ENCODE measurements around the gene ZDHHC1.

The ZDHHC1 gene

GRCh38 chr16:67448580-67448979 lies 32.3 kb upstream of the ZDHHC1 start:
- DNase-seq (ENCODE audit: extremely low read depth in 1 of 2, low read depth in 1 of 2), result no peak

GRCh38 chr16:67447508-67448076 lies 31.3 kb upstream of the ZDHHC1 start:
- DNase-seq (ENCODE audit: extremely low read depth in 1 of 2, low read depth in 1 of 2), result peak; percentile 45 to 46

DNA sequence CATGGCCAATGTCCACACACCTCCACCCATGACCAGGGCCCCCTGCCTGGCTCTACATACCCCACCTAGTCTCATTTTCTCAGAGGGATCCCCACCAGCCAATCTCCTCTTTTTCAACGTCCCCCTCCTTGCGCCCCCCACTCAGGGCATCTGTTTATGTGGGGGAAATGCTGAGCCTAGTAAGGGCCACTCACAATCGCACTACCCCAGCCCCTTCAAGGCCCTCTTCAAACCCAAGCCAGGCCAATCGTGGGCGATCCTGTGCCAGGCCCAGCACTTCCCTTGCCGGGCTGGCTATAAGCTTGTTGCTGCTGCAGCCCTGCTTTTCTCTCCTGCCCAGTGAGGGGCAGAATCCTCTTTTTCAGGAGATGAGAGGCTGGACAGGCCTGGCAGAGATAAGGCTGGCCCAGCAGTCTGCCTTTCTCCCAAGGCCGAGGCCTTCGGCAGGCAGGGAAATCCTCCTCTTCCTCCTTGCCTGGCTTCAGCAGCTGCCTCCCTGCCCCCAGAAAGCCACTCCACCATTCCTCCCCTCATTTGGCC lies 30.8 kb upstream of the ZDHHC1 start:
- no peak for DNase-seq (ENCODE audit: extremely low read depth in 1 of 2, low read depth in 1 of 2)

DNA sequence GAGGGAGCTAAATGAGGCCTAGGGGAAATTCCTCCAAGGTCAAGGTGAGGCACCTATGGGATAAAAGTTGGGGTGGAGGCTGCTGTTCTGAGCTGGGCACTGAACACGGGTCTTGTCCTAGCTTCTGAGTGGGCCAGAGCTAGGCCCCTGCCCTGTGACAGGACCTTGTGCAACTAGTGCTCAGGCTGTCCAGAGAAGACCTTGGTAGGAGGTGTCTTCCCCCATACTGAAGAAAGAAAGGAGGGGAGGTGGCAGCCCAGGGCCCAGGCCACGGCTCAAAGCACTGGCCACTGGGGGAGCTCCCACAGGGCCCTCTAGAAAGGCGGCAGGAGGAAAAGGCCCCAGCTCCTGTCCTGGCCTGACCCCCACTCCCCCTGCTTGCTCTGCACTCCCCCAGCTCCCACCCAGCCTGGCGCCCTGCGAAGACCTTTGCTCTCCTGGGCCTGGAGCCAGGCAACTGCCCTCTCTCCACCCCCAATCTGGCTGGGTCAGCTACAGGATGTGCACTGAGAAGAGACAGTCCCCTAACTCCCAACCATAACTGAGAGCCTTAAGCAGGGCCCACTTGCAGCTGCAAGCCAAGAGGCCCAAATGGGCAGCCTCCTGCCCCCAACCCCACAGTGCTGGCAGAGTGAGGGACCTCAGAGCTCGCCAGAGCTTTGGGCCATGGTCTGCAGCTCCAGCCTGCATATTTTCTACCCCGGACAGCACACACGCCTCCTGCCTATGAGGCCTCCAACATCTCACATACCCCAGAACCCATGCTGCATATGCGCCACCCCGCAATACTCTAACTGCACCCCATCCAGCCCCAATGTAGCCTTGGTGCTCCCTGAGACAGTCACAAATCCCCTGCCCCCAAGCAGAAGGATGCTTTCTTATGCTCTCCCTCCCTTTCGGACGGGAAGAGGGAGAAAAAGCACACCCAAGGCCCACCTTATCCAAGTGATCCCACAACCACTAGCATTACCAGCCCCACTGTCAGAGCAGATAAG lies 29.9 kb upstream of the ZDHHC1 start:
- no peak for DNase-seq (ENCODE audit: extremely low read depth in 1 of 2, low read depth in 1 of 2)

GRCh38 chr16:67445441-67445912 lies 29.2 kb upstream of the ZDHHC1 start:
- DNase-seq (ENCODE audit: extremely low read depth in 1 of 2, low read depth in 1 of 2), result no peak

GRCh38 chr16:67445126-67445426 lies 28.8 kb upstream of the ZDHHC1 start:
- DNase-seq (ENCODE audit: extremely low read depth in 1 of 2, low read depth in 1 of 2), result no peak

DNA sequence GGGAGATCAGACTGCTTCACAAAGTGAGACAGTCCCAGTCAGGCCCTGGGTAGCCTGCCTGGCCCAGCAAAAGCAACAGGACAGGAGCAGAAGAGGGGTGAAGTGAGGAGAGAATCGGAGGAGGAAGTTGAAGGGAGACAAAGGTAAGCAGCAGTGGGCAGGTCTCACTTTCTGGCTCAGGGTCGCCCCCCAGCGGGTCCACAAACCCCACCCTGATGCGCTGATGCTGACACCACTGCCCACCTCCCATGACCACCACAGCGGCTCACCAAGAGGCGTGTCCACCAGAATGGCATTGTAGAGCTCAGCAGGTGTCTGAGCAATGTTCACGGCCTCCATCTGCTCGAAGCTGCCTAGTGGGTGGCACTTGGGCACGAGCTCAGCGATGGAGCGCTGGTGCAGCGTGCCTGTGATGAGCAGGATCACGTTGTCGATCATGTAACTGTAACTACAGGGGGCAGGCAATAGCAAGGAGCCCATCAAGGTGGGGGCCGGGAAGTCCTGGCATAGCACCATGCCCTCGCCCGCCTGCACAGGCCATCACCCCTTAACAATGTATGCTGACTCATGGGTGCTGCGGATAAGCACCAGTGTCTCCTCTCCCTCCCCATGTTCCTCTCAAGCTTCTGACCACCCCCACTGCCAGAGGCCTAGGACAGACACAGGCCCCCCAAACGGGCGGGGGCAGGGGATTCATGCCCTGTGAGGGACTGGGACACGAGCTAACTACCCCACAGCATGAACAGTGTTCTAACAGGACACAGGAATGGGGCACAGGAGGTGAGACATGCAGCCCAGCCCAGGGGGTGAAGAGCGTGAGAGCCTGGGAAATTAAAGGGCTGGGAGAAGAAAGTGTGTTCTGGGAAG lies 28.2 kb upstream of the ZDHHC1 start:
- DNase-seq (ENCODE audit: extremely low read depth in 1 of 2, low read depth in 1 of 2), result no peak

GRCh38 chr16:67443265-67443664 lies 27.0 kb upstream of the ZDHHC1 start:
- no peak for DNase-seq (ENCODE audit: extremely low read depth in 1 of 2, low read depth in 1 of 2)

DNA sequence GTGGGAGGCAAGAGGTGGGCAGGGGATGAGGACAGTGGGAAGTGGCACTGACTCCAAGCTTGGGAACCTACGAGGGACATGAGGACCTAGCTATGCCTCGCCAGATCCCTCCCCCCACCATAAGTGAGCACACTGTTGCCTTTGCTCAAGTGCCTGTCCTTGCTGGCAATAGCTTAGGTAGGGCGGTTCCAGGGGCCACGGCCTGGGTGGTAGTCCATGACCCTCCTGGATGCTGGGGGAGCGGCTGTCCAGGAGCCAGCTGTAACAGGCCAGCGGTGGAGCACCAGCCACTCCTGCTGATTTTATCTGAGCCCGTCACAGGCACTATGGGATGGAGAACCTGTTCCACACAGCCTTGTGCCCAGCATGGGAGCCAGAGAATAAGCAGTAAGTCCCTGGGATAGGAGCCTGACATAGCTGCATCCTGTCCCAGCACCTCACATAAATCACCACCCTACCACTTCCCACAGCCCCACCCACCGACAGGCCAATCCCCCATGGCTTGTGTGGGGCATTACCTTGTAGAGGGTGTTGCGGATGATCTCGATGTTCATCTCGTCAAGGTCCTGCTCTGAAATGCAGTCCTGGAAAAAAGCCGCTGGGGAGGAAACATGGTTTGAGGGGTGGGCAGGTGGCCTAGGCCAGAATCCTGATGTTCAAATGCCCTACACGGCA lies 26.4 kb upstream of the ZDHHC1 start:
- DNase-seq (ENCODE audit: extremely low read depth in 1 of 2, low read depth in 1 of 2), result no peak

GRCh38 chr16:67441907-67442306 lies 25.6 kb upstream of the ZDHHC1 start:
- DNase-seq (ENCODE audit: extremely low read depth in 1 of 2, low read depth in 1 of 2), result no peak

DNA sequence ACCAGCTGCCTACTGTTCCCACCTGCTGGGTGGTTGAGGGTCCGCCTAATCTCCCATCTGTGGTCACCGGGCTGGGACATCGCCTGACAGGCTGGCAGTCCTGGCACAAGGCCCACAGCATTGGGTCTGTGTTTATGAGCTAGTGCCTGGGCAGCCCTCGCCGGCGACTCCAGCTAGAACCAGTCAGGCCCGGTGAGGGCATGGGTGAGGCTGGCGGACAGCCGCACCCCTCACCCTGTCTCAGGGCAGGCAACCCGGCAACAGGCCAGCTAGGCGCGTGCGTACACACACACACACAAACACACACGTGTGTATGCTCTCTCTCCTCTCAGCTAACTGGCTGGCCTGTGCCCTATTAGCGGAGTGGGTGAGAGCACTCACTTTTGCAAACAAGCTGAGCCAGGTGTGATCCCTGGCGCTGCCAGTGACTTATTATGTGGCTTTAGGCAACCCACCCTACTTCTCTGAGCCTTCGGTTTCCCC lies 25.0 kb upstream of the ZDHHC1 start:
- no peak for DNase-seq (ENCODE audit: extremely low read depth in 1 of 2, low read depth in 1 of 2)

- no peak for DNase-seq (ENCODE audit: extremely low read depth in 1 of 2, low read depth in 1 of 2)
Observed at GRCh38 chr16:67438824-67439393, 22.6 kb upstream of the ZDHHC1 start.

GRCh38 chr16:67438098-67438791 lies 22.0 kb upstream of the ZDHHC1 start:
- no peak for DNase-seq (ENCODE audit: extremely low read depth in 1 of 2, low read depth in 1 of 2)

DNA sequence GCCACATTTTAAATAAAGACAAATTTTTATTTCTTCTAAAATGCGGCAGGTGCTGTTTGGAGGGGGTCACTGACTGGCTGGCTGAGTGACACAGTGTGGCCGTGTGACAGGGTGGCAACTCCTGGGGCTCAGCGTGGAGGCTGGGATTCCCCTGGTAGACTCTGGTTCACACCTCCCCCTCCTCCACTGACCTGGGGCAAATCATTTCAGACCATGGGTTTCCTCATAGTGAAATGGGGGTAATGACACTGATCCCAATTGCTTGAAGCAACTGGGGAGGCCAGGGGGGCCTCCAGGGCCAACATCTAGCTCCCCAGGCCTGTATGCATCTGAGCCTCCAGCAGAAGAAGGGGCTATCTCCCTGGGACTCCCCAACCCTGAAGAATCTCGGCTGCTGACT lies 21.2 kb upstream of the ZDHHC1 start:
- no peak for DNase-seq (ENCODE audit: extremely low read depth in 1 of 2, low read depth in 1 of 2)

DNA sequence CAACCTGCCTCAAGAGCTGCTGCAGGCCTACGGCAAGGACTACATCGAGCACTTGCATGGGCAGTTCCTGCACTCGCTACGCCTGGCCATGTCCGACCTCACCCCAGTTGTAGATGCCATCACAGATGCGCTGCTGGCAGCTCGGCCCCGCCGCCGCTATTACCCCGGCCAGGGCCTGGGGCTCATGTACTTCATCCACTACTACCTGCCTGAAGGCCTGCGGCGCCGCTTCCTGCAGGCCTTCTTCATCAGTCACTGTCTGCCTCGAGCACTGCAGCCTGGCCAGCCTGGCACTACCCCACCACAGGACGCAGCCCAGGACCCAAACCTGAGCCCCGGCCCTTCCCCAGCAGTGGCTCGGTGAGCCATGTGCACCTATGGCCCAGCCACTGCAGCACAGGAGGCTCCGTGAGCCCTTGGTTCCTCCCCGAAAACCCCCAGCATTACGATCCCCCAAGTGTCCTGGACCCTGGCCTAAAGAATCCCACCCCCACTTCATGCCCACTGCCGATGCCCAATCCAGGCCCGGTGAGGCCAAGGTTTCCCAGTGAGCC lies 20.4 kb upstream of the ZDHHC1 start:
- no peak for DNase-seq (ENCODE audit: extremely low read depth in 1 of 2, low read depth in 1 of 2)

DNA sequence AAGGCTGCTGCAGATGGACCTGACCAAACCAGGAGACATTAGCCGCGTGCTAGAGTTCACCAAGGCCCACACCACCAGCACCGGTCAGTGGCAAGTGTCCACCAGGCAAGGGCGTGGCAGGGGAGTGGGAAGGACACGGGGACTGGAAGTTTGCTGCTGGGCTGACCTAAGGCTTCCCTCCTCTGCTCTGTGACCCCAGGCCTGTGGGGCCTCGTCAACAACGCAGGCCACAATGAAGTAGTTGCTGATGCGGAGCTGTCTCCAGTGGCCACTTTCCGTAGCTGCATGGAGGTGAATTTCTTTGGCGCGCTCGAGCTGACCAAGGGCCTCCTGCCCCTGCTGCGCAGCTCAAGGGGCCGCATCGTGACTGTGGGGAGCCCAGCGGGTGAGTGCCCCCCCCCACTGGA lies 19.5 kb upstream of the ZDHHC1 start:
- no peak for DNase-seq (ENCODE audit: extremely low read depth in 1 of 2, low read depth in 1 of 2)

- DNase-seq (ENCODE audit: extremely low read depth in 1 of 2, low read depth in 1 of 2), result no peak
Observed at GRCh38 chr16:67433131-67433719, 16.9 kb upstream of the ZDHHC1 start.

DNA sequence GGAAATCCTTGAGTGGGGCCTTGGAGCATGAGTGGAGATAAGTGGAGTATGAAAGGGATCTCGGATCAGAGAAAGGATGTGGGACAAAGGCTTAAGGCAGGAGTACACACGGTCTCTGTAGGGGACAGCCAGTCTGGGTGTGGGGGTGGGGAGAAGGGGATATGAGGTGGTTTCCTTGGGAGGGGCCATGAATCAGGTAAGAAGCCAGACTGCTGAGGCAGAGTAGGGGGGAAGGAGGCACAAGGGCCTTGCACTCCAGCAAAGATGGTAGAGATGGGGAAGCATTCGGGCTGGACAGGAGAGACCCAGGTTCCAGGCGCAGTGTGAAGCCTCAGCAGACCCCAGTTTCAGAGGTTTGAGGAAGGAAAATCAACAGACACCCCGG lies 16.2 kb upstream of the ZDHHC1 start:
- no peak for DNase-seq (ENCODE audit: extremely low read depth in 1 of 2, low read depth in 1 of 2)

All from stimulated activated CD8-positive, alpha-beta memory T cell treated with anti-CD3 and anti-CD28 coated beads, Interleukin-7, amount 100 ng/mL, for 48 hours (primary cell).